Hepatocyte (in vitro differentiated cells): ENCODE measurements around the gene GZF1.

Source experiments
- CTCF ChIP-seq: fragments of 200-600 bp; sonication (generic); IDR thresholded peaks from 2 replicates; pipeline ENCODE4 v1.5.1; 2016; ENCODE audit warnings: antibody characterized with exemption, mild to moderate bottlenecking; ENCODE audit not compliant: poor library complexity
- EZH2 ChIP-seq: fragments of 200-600 bp; sonication (generic); IDR thresholded peaks from 2 replicates; pipeline ENCODE4 v1.6.1; 2016; ENCODE audit warnings: antibody characterized with exemption, mild to moderate bottlenecking, borderline replicate concordance

DNA sequence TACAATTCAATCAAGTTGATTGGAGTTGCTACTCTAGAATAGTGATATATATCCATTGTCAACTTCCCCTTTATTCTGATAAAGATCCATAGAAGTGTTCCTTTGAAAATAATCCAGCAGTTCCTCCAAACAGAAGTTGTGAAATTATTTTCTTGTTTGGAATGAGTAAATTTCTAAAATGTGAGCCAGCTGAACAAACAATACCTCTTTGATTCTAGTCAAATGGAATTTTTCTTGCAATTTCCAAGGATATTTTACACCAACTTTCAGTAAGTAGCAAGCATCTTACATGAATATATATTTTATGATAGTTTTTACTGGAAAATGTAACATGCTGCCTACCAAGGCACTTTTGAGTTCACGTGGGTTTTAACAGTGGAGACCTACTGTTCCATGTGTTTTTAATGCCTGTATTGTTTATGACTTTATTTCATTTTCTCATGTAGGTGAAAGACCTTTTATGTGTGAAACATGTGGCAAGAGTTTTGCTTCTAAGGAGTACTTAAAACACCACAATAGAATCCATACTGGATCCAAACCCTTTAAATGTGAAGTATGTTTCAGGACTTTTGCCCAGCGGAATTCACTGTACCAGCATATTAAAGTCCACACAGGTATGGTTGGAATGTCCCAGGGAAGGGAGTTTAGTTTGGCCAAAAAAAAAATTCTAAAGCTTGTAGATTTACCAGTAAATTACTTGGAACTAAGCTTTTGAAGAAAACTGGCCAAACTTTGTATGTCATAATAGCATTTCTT lies 6.5 kb downstream of the GZF1 start:
- TF ChIP-seq CTCF: no peak
- no peak for TF ChIP-seq EZH2
